HG03521 (cell line): Measurements from ENCODE around the gene PITPNM2.

Experiments
- ATAC-seq: cut with Tn5 transposase; IDR thresholded peaks from one replicate; pipeline ENCODE4 v1.9.1; 2021; ENCODE audit warnings: mild to moderate bottlenecking, moderate library complexity; ENCODE audit not compliant: unreplicated experiment

PITPNM2 gene

GRCh38 chr12:123145211-123145610 is 5.7 kb downstream of the PITPNM2 start:
- no peak for ATAC-seq

GRCh38 chr12:123143736-123144461 is 7.0 kb downstream of the PITPNM2 start:
- ATAC-seq: no peak

- no peak for ATAC-seq
These were observed 7.8 kb downstream of the PITPNM2 start for GRCh38 chr12:123142921-123143735.

- ATAC-seq: no peak
These were observed 8.4 kb downstream of the PITPNM2 start for GRCh38 chr12:123142518-123142840.

GRCh38 chr12:123141615-123142517 is 9.0 kb downstream of the PITPNM2 start:
- ATAC-seq: no peak

GRCh38 chr12:123140676-123141614 is 9.9 kb downstream of the PITPNM2 start:
- no peak for ATAC-seq

- ATAC-seq: no peak
These were observed 10.8 kb downstream of the PITPNM2 start for GRCh38 chr12:123139926-123140675.

GRCh38 chr12:123135688-123136087 is 15.2 kb downstream of the PITPNM2 start:
- no peak for ATAC-seq

GRCh38 chr12:123134826-123135225 is 16.1 kb downstream of the PITPNM2 start:
- no peak for ATAC-seq

GRCh38 chr12:123134271-123134671 is 16.6 kb downstream of the PITPNM2 start:
- no peak for ATAC-seq

- ATAC-seq: no peak
These were observed 17.2 kb downstream of the PITPNM2 start for GRCh38 chr12:123133701-123134100.

GRCh38 chr12:123132951-123133619 is 17.8 kb downstream of the PITPNM2 start:
- no peak for ATAC-seq

GRCh38 chr12:123131879-123132402 is 18.9 kb downstream of the PITPNM2 start:
- ATAC-seq: no peak

- ATAC-seq: no peak
These were observed 19.5 kb downstream of the PITPNM2 start for GRCh38 chr12:123131291-123131832.

- no peak for ATAC-seq
These were observed 21.3 kb downstream of the PITPNM2 start for GRCh38 chr12:123129621-123130020.

- ATAC-seq: no peak
These were observed 23.8 kb downstream of the PITPNM2 start for GRCh38 chr12:123127182-123127495.

- no peak for ATAC-seq
These were observed 24.4 kb downstream of the PITPNM2 start for GRCh38 chr12:123126294-123127181.

GRCh38 chr12:123122626-123123025 is 28.3 kb downstream of the PITPNM2 start:
- ATAC-seq: no peak
